HEK293 (cell line): Measurements from ENCODE around the gene ENAH.

Experiments used
- CTCF ChIA-PET: fragments of 350-600 bp; formaldehyde crosslinking; extraction: SDS; loops from one replicate; lab custom pipeline; 2021; ENCODE audit warnings: antibody characterized with exemption; lab: Yijun Ruan, JAX
- POLR2A ChIA-PET: fragments of 300-600 bp; formaldehyde crosslinking; extraction: SDS; loops from one replicate; lab custom pipeline; 2020; ENCODE audit warnings: antibody characterized with exemption, inconsistent platforms; lab: Yijun Ruan, JAX
- H3K27ac ChIP-seq: fragments of 200-500 bp; sonication (Bioruptor generic); 2 replicates; pipeline ENCODE4 v1.5.1; 2014; ENCODE audit warnings: low read depth, low read length, control low read depth, inconsistent platforms; ENCODE audit errors: extremely low read depth
- H3K36me3 ChIP-seq, 2 experiments: fragments of 200-500 bp in 1 of 2; sonication (Bioruptor generic) in 1 of 2; 1 replicate in 1 of 2; 2 replicates in 1 of 2; pipeline ENCODE4 v1.5.1; 2014 to 2017; ENCODE audit warnings: inconsistent platforms in 2 of 2, low read length in 2 of 2; ENCODE audit not compliant: control insufficient read depth in 2 of 2, insufficient read depth in 1 of 2
- H3K4me1 ChIP-seq: fragments of 200-500 bp; sonication (Bioruptor generic); 2 replicates; pipeline ENCODE4 v1.5.1; 2014; ENCODE audit warnings: mild to moderate bottlenecking, low read length, inconsistent platforms; ENCODE audit not compliant: control insufficient read depth, insufficient read depth
- H3K4me3 ChIP-seq: 2 replicates; pipeline ENCODE4 v1.5.1; 2011; ENCODE audit warnings: low read depth, mild to moderate bottlenecking, control low read depth, low read length, moderate library complexity
- H3K9me3 ChIP-seq: fragments of 200-500 bp; sonication (Bioruptor generic); 2 replicates; pipeline ENCODE4 v1.5.1; 2014; ENCODE audit warnings: low read depth, low read length, inconsistent platforms; ENCODE audit not compliant: control insufficient read depth, insufficient read depth
- HOXC10 ChIP-seq: sonication (generic); formaldehyde crosslinking; IDR thresholded peaks from 2 replicates; pipeline ENCODE4 v1.8.1; 2023; ENCODE audit warnings: mild to moderate bottlenecking, missing genetic modification reagents
- KLF8 ChIP-seq: fragments of 450-650 bp; formaldehyde crosslinking; IDR thresholded peaks from 2 replicates; pipeline ENCODE4 v1.5.1; 2016; ENCODE audit warnings: missing biosample characterization, missing genetic modification characterization
- OSR2 ChIP-seq: fragments of 450-650 bp; formaldehyde crosslinking; IDR thresholded peaks from 2 replicates; pipeline ENCODE4 v1.5.1; 2016; ENCODE audit warnings: missing biosample characterization, missing genetic modification characterization
- ZBTB10 ChIP-seq: fragments of 450-650 bp; formaldehyde crosslinking; IDR thresholded peaks from 2 replicates; pipeline ENCODE4 v1.5.1; 2016; ENCODE audit warnings: missing biosample characterization, missing genetic modification characterization
- ZBTB6 ChIP-seq: fragments of 450-650 bp; formaldehyde crosslinking; IDR thresholded peaks from 2 replicates; pipeline ENCODE4 v1.5.1; 2017; ENCODE audit warnings: missing biosample characterization, missing genetic modification characterization
- ZNF121 ChIP-seq: fragments of 450-650 bp; formaldehyde crosslinking; IDR thresholded peaks from 2 replicates; pipeline ENCODE4 v1.5.1; 2016; ENCODE audit warnings: missing biosample characterization, missing genetic modification characterization
- ZNF133 ChIP-seq: fragments of 450-650 bp; formaldehyde crosslinking; IDR thresholded peaks from 2 replicates; pipeline ENCODE4 v1.5.1; 2016; ENCODE audit warnings: missing biosample characterization, missing genetic modification characterization
- ZNF174 ChIP-seq: fragments of 450-650 bp; formaldehyde crosslinking; IDR thresholded peaks from 2 replicates; pipeline ENCODE4 v1.5.0; 2017; ENCODE audit warnings: missing biosample characterization, mild to moderate bottlenecking, missing genetic modification characterization
- ZNF184 ChIP-seq: fragments of 450-650 bp; IDR thresholded peaks from 2 replicates; pipeline ENCODE4 v1.5.1; 2018; ENCODE audit warnings: missing biosample characterization, mild to moderate bottlenecking, missing genetic modification characterization
- ZNF311 ChIP-seq: fragments of 450-650 bp; formaldehyde crosslinking; IDR thresholded peaks from 2 replicates; pipeline ENCODE4 v1.5.1; 2017; ENCODE audit warnings: missing biosample characterization, missing genetic modification characterization, borderline replicate concordance
- ZNF398 ChIP-seq: fragments of 450-650 bp; formaldehyde crosslinking; IDR thresholded peaks from 2 replicates; pipeline ENCODE4 v1.5.1; 2017; ENCODE audit warnings: missing biosample characterization, missing genetic modification characterization
- ZNF433 ChIP-seq: fragments of 450-650 bp; formaldehyde crosslinking; IDR thresholded peaks from 2 replicates; pipeline ENCODE4 v1.5.1; 2016; ENCODE audit warnings: missing biosample characterization, missing genetic modification characterization, low read depth
- ZNF664 ChIP-seq: fragments of 450-650 bp; formaldehyde crosslinking; IDR thresholded peaks from 2 replicates; pipeline ENCODE4 v1.5.1; 2016; ENCODE audit warnings: missing biosample characterization, missing genetic modification characterization
- ZNF707 ChIP-seq: fragments of 450-650 bp; formaldehyde crosslinking; IDR thresholded peaks from 2 replicates; pipeline ENCODE4 v1.5.1; 2016; ENCODE audit warnings: missing biosample characterization, missing genetic modification characterization

The ENAH gene

GRCh38 chr1:225693085-225693696 is 40.3 kb upstream of the ENAH start:
- ChIA-PET CTCF (interaction anchor here (0.6 to 3.4 kb wide), 9 partner anchors 38 to 322 kb away, joined by 3 to 12 read pairs (median 4); no protein-coding TSS in a partner anchor), POLR2A (interaction anchor here (0.6 to 2.2 kb wide), 7 partner anchors 11 to 231 kb away, joined by 3 to 8 read pairs (median 4); partner anchors contain the start of genes ENAH, EPHX1, PYCR2 and SRP9)
- peaks cover 15% of the 10 kb centered on the region for H3K4me1 ChIP-seq
- H3K9me3 ChIP-seq, result no peaks in the 10 kb centered on the region
- TF ChIP-seq KLF8 (tag by site-specific recombination), result no peak
- TF ChIP-seq ZNF664, result 0 out of 2 replicates have a peak, but pooled peaks have one; percentile 14
- TF ChIP-seq, all 188 proteins: peak for 1
- Histone ChIP-seq H3K27ac (no peak overlapping the region), H3K4me3 (no peak overlapping the region), H3K36me3 (no peaks in the 10 kb centered on the region)

DNA sequence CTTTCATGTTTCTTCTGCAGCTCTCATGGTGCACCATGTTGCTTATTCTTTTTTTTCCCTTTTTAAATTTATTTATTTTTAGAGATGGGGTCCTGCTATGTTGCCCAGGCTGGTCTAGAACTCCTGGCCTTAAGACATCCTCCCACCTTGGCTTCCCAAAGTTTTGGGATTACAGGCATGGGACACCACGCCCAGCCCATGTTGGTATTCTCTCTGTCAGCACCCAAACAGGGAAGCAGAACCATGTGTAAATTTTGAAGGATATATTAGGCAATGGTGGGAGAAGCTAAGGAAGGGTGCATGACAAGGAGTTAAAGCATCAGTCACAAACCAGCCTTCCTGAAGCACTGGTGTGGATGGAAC is 39.6 kb upstream of the ENAH start:
- no peak for TF ChIP-seq ZBTB10 (tag by site-specific recombination)
- peak; percentile 69; the same call in 1 of the 2 replicates for TF ChIP-seq ZNF121
- H3K27ac ChIP-seq, result no peak overlapping the region
- ChIA-PET POLR2A (interaction anchor here (0.7 to 2.2 kb wide), 5 partner anchors 16 to 232 kb away, joined by 3 to 6 read pairs (median 3); partner anchors contain the start of genes EPHX1, PYCR2 and SRP9), CTCF (interaction anchor here (0.6 to 3.4 kb wide), 8 partner anchors 8 to 218 kb away, joined by 3 to 12 read pairs (median 4); no protein-coding TSS in a partner anchor)
- no peaks in the 10 kb centered on the region for H3K36me3 ChIP-seq
- no peak overlapping the region for H3K4me3 ChIP-seq
- peaks cover 15% of the 10 kb centered on the region for H3K4me1 ChIP-seq
- H3K9me3 ChIP-seq, result no peaks in the 10 kb centered on the region

GRCh38 chr1:225691861-225692516 is 39.1 kb upstream of the ENAH start:
- POLR2A ChIA-PET, result interaction anchor here (1.0 to 2.2 kb wide), 7 partner anchors 8 to 86 kb away, joined by 3 to 7 read pairs (median 6); partner anchors contain the start of genes ENAH and SRP9
- Histone ChIP-seq H3K4me1 (peaks cover 15% of the 10 kb centered on the region), H3K27ac (no peak overlapping the region), H3K4me3 (no peak overlapping the region), H3K36me3 (no peaks in the 10 kb centered on the region), H3K9me3 (no peaks in the 10 kb centered on the region)
- TF ChIP-seq OSR2 (no peak), ZNF398 (tag by site-specific recombination) (no peak), ZNF664 (no peak), ZNF174 (tag by site-specific recombination) (no peak), ZNF184 (no peak), ZNF133 (no peak), ZNF707 (tag by site-specific recombination) (no peak), HOXC10 (no peak), ZNF433 (tag by site-specific recombination) (no peak), ZNF311 (tag by site-specific recombination) (no peak), ZBTB6 (no peak)
- CTCF ChIA-PET, result interaction anchor here (0.6 to 3.4 kb wide), 9 partner anchors 9 to 217 kb away, joined by 3 to 12 read pairs (median 4); partner anchors contain the start of gene SRP9
